GM15510 (cell line): Measurements from ENCODE around the gene TNFRSF12A.

Experiments used
- POLR2A ChIP-seq: IDR thresholded peaks from 3 replicates; pipeline ENCODE4 v1.6.1; 2011; ENCODE audit warnings: borderline replicate concordance; ENCODE audit not compliant: insufficient read length; ENCODE audit errors: extremely low read depth

Gene TNFRSF12A

DNA sequence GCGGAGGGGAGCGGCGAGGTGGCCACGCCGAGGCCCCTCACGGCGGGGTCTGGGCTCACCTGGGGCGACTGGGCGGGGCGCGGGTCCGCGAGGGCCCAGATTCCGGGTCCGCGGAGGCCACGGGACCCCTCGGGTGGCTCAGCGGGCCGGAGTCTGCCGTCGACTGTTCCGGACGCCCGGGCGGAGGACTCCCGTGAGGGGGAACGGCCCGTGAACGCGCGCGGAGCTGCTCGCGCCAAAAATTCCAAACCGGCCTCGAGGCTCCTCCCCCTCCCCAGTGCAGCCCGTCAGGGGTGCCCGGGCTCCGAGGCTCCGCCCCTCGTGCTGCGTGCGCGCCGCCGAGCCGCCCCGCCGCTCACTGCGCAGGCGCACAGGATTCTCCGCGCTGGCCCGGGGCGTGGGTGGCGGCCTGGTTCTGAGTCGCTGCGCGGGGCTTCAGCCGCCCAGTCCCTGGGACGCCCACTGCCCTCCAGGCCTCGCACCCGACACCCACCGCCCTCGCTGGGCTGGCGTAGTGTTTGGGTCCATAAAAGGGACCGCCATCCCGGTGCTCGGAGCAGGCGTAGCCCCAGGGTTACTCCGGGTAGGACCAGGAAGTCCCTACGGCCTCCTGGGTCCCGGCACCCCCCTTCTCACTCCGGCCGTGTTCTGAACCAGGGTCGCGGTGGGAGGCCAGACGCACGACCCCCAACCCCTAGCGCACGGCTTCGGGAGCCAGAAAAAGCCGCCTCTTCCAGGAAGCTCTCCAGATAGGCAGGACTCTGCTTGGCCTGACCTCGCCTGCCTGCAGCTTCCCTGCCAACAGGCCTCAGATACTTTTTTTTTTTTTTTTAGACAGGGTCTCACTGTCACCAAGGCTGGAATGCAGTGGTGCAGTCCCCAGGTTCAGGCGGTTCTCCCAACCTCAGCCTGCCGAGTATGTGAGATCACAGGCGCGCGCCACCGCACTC lies 39.7 kb upstream of the TNFRSF12A start, which contains the start of gene PKMYT1:
Gene PKMYT1 (minus strand): TSS at position 220 of the 950 bp plus-strand sequence. CDS start 789 bp downstream, outside the sequence.
- peak; percentile 98 for TF ChIP-seq POLR2A

GRCh38 chr16:2981177-2981898 lies 38.8 kb upstream of the TNFRSF12A start:
- no peak for TF ChIP-seq POLR2A

DNA sequence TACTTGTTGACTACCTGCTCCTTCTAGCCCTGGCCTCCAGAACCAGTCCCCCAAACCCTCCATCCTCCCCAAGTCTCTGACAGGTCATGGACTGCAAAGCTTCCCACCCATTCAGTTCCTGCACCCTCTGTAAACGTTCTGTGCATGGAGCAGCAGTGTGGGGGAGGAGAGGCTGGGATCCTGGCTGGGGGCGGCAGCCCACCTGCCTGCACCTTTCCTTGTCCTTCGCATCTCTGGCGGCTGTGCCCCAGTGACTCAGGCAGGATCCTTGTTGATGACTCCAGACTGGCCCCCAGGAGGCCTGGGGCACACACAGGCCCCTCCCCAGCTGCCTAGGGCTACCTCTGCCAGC lies 38.3 kb upstream of the TNFRSF12A start:
- TF ChIP-seq POLR2A: no peak

DNA sequence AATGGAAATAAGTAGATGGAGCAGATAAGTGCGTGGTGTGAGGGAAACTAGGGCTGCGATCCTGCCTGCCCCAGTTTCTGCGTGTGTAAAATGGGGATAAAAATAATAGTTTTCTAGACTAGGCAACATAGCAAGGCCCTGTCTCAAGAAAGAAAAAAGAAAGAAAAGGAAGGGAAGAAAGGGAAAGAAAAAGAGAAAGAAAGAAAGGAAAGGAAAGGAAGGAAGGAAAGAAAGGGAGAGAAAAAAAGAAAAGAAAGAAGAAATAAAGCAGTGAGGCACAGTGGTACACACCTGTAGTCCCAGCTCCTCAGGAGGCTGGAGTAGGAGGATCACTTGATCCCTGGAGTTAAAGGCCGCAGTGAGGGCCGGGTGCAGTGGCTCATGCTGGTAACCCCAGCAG lies 37.8 kb upstream of the TNFRSF12A start:
- no peak for TF ChIP-seq POLR2A

DNA sequence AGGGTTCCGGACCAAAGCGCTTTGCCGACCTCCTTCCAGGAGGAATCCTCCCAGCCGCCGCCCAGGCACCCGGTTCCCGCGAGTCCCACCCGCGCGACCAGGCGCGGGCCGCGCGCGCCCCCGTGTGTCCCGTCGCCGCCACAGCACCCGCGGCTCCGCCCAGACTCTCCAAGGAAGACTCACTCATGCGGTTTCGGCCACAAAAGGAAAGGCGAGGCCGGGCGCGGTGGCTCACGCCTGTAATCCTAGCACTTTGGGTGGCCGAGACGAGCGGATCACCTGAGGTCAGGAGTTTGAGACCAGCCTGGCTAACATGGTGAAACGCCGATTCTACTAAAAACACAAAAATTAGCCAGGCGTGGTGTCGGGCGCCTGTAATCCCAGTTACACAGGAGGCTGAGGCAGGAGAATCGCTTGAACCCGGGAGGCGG lies 36.4 kb upstream of the TNFRSF12A start:
- no peak for TF ChIP-seq POLR2A

DNA sequence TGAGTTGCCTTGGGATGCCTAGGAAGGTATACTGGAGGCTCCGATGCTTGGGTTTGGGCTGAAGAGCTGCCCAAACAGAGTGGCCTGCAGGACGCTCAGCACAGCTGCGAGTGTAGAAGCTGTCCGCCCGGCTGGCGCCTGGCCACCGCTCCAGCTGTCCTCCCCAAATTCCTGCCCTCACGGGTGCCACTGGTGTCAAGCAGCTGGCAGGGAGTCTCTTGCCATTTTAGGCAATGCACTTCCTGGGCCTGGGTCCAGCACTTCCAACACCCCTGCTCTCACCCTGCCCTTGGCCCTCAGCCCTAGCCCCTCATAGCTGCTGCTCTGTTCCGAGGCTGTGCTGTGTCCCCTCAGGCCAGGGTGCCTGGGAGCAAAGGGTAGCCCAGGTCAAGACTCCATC lies 34.7 kb upstream of the TNFRSF12A start:
- TF ChIP-seq POLR2A: no peak

GRCh38 chr16:2985893-2986355 lies 34.2 kb upstream of the TNFRSF12A start:
- no peak for TF ChIP-seq POLR2A

DNA sequence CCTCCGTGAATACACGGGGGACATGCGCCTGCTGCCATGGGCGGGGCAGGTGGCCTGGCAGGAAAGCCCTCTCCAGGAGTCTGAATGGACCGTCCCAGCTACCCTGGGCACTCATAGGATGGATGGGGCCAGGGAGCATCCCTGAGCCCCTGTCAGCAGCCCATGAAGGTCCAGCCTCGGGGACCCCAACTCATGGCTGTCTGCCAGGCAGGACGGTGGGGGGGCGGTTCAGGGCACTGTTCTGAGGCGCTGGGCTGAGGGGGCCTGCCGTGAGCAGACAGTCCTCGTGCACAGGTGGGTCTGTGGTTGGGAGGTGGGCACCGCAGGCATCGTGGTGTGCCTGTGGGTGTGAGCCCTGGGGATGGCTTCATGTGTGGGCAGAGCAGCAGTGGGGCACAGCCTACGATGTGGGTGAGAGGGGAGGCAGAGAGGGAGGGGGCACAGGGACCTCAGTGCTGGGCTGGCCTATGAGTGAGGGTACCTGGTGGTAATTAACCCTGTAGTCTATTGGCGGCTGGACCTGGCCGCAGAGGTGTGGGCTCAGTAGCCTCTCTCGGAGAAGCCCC lies 33.5 kb upstream of the TNFRSF12A start:
- TF ChIP-seq POLR2A: no peak

GRCh38 chr16:2987286-2987685 lies 32.9 kb upstream of the TNFRSF12A start:
- TF ChIP-seq POLR2A: no peak

- TF ChIP-seq POLR2A: no peak
Observed at GRCh38 chr16:2987833-2988232, 32.3 kb upstream of the TNFRSF12A start.

DNA sequence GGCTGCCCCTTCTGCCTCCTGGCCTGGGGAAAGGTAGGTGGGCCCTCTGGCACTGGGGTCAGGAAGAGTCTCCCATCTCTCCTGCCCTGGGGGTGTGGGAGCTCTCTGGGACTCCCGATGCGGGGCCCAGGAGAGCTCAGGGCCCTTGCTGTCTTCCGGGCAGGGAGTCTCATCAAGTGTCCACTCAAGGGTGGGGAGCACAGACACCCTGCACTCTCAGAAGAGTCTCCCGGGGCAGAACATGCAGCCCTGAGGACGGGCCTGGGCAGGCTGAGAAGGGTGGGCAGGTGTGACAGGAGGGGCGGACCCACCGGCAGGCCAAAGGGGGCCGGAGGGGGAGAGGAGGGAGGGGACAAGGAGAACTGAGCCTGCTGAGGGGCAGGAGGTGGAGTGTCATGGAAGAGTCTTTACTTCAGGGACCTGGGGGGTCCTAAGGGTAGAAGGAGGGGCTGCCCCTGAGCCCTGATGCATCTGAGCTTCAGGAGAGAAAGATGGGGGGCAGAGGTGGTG lies 31.5 kb upstream of the TNFRSF12A start:
- no peak for TF ChIP-seq POLR2A

- no peak for TF ChIP-seq POLR2A
Observed at GRCh38 chr16:2990891-2991290, 29.3 kb upstream of the TNFRSF12A start.

DNA sequence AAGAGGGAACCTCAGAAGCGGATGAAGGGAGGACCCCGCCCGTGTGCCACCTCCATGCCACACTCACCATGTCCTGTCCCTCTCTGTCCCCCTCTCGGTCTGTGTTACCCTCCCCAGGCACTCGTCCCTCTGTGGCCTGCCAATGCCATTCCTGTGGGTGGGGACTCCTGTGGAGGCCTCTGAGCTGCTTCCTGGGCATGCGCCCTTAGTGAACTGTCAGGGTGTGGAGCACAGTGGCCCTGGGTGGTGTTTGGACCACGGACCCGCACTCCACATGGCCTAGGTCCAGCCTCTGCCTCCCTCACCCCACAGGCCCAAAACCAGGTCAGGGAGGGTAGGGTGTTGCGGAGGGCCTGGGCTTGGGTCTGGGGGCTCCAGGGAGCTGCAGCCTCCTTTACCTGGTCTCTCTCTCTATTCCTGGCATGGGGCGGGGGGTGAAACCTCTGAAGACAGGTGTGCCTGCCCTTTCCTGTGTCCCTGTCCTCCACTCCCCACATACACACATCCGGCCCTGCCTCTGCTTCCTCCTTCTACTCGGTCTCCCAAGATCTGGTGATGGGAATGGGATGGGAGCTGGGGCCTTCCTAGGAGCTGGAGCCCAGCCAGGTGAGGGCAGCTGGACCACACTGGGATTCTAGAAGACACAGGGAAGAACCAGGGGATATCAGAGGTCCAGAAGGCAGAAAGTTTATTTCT lies 28.5 kb upstream of the TNFRSF12A start:
- no peak for TF ChIP-seq POLR2A

DNA sequence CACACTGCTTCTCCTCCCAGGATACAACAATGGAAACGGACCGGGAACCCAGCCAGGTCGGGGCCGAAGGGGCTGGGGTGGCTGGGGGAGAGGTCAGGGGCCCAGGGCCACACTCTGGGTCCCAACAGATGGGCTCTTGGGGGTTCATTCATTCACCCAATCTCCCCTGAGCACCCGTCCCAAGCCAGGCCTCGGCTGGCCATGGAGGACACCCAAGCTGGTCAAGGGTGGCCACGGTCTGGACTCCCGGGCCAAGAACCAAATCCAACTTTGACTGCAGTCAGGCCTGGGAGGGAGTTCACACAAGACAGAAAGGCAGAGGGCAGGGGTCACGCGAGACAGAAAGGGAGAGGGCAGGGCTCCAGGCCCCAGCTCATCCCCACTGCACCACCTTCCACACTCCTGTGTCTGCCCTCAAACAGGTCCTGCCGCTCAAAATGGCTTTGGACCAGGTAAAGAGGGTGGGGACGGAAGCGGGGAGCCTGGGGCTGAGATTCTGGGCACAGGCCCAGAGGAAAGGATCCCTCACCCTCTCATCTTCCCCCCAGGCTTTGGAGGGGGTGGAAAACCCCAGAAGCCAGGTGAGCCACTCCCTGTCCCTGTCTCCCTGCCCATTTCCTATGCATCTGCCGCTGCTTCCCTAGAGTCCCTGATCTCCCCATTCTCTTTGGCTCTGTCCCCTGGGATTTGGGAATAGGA lies 27.6 kb upstream of the TNFRSF12A start:
- TF ChIP-seq POLR2A: no peak
